Measurements from ENCODE around the gene BRAT1. TPM values are rescaled to one million over a fixed set of nuclear protein-coding genes. Genes with fewer than 3 reads are reported as not detected.
"Not testable (repeated sequence)": the region's sequence is repeated elsewhere in the genome, so short reads cannot be mapped to it uniquely, and the experiment has no call there.

The BRAT1 gene
- total RNA-seq, 1 donor from 2014 or later, result 14.7 TPM

DNA sequence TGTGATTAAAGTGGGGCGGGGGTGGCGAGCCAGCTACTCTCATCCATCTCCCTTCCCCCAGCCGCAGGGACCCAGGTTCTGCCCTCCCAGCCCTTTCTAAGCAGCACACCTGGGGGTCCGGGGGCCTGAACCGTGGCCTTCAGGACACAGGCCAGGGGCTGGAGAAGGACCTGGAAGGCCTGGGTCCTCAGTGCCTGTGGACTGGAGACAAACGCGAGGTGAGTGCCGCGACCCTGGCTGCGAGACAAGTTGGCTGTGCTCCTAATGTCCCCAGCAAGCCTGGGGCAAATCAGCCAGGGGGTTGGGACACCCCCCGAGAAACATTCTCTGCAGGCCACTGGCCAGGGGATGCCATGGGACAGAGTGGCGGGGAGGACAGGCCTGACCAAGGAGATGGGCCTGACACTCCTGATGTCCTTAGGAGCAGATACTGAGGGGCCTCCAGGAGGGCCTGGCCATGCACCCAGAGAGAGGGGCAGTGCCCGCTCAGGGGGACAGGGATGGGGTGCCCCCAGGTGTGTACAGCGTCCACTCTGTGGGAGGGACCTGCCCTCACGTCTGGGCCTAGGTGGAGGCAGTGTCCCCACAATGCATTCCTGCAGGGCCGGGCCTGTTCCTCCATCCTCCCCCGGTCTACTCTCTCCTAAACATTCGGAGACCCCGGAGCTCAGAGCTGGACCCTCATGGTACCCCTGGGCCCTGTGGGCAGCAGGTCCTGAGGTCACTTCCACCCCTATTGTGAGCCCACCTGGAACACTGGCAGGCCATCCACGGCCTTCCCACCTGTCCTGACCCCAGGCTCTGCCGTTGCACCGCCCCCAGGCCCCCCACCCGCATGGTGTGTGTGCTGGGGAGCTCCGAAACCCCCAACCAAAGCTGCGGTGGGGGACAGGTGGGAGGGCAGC lies 13.1 kb downstream of the BRAT1 start:
- DNase-seq, result peak; percentile 37
- ATAC-seq (ENCODE audit: poor library complexity), result no peak
- intact Hi-C loops (cut with DNase I), result no loop called here

GRCh38 chr7:2541291-2542010 lies 13.9 kb downstream of the BRAT1 start:
- peak; percentile 28 for DNase-seq
- intact Hi-C loops (cut with DNase I), result no loop called here
- no peak for ATAC-seq (ENCODE audit: poor library complexity)

DNA sequence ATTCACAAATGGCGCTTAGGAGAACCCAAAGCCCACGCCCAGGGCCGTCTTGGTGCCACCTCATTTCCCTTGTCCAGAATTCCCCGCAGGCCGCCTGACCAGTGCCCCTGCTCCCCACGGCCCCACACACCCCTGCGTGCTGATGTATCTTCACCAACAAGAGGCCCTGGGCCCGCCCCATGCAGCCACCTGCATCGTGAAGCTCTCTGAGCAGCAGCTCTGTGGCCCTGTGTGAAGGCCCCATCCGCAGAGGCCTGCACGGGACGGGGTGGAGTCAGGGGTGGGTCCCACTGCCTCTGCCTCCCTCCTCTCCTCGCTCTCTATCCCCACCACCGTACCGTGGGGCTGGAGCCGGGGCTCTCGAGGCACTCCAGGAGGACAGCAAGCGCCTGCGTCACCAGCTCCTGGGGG lies 14.7 kb downstream of the BRAT1 start:
- intact Hi-C loops (cut with DNase I), result no loop called here
- ATAC-seq (ENCODE audit: poor library complexity) (no peak), DNase-seq (peak; percentile 37)

DNA sequence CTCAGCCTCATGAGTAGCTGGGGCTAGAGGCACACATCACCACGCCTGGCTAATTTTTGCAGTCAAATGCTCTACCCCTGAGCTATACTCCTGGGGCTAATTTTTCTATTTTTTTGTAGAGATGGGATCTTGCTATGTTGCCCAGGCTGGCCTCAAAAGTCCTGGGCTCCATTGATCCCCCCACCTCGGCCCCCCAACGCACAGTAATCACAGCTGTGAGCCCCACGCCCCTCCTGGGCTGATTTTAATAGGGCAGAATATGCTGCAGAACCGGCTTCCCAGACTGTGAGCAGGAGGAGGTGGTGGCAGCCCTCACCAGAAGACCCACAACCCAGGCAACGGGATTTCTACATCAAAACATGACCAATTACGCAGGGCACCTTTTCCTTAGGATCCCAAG lies 15.2 kb downstream of the BRAT1 start:
- ATAC-seq (ENCODE audit: poor library complexity) (no peak), DNase-seq (no peak)
- intact Hi-C loops (cut with DNase I), result no loop called here

DNA sequence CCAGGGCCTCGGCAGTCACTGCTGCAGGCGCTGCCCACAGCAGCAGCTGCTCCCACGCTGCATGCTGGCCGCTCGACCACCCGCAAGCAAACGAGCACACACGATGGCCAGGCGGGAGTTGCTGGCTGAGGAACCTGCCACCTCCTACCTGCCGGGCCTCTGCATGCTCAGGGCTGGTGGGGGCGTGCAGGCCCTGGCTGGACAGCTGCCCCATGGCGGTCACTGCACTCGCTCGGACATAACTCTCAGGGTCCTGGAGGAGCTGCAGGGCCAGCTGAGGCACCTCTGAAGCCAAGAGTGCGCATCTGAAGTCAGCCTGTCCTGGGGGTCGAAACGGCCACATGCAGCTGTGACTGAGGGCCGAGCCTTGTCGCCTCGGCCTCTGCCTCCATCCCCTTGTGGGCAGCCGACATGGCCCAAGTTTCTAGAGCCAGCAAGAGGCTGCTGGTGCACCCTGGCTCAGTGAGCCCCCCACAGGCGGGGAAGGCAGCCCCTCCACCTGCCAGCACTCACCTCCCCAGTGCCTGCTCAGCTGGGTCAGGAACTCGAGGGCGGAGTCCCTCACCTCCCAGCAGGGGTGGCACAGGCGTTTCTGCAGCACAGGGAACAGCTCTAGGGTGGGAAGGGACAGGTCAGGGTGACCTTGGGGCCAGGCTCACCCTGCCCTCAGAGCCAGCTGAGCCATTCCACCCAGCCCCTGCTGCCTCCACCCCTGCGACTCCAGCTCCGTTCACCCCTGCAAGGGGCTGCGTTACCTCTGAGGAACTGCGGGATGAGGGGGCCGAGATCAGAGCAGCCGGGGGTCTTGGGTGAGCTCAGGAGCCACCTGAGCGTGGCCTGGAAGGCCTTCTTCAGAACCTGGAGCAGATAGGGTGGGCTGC lies 16.1 kb downstream of the BRAT1 start:
- intact Hi-C loops (cut with DNase I), result no loop called here
- ATAC-seq (ENCODE audit: poor library complexity) (no peak), DNase-seq (peak; percentile 30)

- ATAC-seq (ENCODE audit: poor library complexity) (no peak), DNase-seq (peak; percentile 41)
- intact Hi-C loops (cut with DNase I), result no loop called here
Observed at GRCh38 chr7:2537981-2538851, 17.1 kb downstream of the BRAT1 start.

GRCh38 chr7:2535872-2536627 lies 19.3 kb downstream of the BRAT1 start:
- intact Hi-C loops (cut with DNase I); DNase-seq; ATAC-seq (ENCODE audit: poor library complexity): not testable (repeated sequence)

GRCh38 chr7:2534214-2534613 lies 21.1 kb downstream of the BRAT1 start:
- ATAC-seq (ENCODE audit: poor library complexity); DNase-seq; intact Hi-C loops (cut with DNase I): not testable (repeated sequence)

DNA sequence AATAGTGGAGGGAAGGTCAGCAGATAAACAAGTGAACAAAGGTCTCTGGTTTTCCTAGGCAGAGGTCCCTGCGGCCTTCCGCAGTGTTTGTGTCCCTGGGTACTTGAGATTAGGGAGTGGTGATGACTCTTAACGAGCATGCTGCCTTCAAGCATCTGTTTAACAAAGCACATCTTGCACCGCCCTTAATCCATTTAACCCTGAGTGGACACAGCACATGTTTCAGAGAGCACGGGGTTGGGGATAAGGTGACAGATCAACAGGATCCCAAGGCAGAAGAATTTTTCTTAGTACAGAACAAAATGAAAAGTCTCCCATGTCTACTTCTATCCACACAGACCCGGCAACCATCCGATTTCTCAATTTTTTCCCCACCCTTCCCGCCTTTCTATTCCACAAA lies 21.8 kb downstream of the BRAT1 start:
- intact Hi-C loops (cut with DNase I); DNase-seq; ATAC-seq (ENCODE audit: poor library complexity): not testable (repeated sequence)

GRCh38 chr7:2532816-2533215 lies 22.5 kb downstream of the BRAT1 start:
- DNase-seq; intact Hi-C loops (cut with DNase I); ATAC-seq (ENCODE audit: poor library complexity): not testable (repeated sequence)

- DNase-seq, result peak; percentile 15
- intact Hi-C loops (cut with DNase I); ATAC-seq (ENCODE audit: poor library complexity): not testable (repeated sequence)
Observed at GRCh38 chr7:2532199-2532772, 23.0 kb downstream of the BRAT1 start.

DNA sequence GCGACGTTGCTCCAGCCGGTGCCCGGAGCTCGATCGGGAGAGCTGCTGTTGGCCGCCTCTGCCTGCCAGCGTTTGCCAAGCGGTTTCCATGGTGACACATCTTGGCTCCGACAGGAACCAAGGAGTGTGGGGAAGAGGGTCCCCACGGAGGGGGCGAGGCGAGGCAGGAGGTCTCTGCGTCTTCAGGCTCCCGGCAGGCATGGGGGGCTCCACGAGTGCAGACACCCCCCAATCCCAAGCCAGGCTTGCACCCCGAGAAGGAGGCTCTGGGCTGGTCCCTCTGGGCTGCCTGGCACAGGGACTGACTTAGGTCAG lies 23.6 kb downstream of the BRAT1 start:
- intact Hi-C loops (cut with DNase I), result not testable (repeated sequence)

GRCh38 chr7:2530994-2531795 lies 24.1 kb downstream of the BRAT1 start:
- ATAC-seq (ENCODE audit: poor library complexity); intact Hi-C loops (cut with DNase I); DNase-seq: not testable (repeated sequence)

More for the DNA sequence above, 23.6 kb downstream of the BRAT1 start:
- ATAC-seq (ENCODE audit: poor library complexity); DNase-seq: not testable (repeated sequence)

- intact Hi-C loops (cut with DNase I), result no loop called here
- ATAC-seq (ENCODE audit: poor library complexity) (peak; percentile 44), DNase-seq (no peak)
Observed at GRCh38 chr7:2530071-2530987, 25.0 kb downstream of the BRAT1 start.
